ENCODE results near the gene BCR. TPM values are rescaled to one million over a fixed set of nuclear protein-coding genes. Genes with fewer than 3 reads are reported as not detected.
A peak's percentile ranks its signal among the peaks of the same experiment; 100 is the strongest.

The BCR gene
- total and polyA plus RNA-seq, 2 of the 13 experiments (the other 11 are each of a cell fraction or from before 2014, with no cell fraction given): 19.9 to 33.6 TPM

DNA sequence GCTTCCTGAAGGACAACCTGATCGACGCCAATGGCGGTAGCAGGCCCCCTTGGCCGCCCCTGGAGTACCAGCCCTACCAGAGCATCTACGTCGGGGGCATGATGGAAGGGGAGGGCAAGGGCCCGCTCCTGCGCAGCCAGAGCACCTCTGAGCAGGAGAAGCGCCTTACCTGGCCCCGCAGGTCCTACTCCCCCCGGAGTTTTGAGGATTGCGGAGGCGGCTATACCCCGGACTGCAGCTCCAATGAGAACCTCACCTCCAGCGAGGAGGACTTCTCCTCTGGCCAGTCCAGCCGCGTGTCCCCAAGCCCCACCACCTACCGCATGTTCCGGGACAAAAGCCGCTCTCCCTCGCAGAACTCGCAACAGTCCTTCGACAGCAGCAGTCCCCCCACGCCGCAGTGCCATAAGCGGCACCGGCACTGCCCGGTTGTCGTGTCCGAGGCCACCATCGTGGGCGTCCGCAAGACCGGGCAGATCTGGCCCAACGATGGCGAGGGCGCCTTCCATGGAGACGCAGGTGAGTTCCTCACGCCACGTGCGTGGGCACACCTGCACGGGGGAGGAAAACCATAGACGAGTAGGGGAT lies 1.5 kb downstream of the BCR start:
- in situ Hi-C loops (cut with HindIII; ENCODE audit: extremely low pct_ligation_motif_present, low pct_unique_long_range_greater_than_20kb): loop anchor here (5.0 kb wide), 1 partner anchor 35 kb away; no protein-coding TSS in a partner anchor
- no peak for DNase-seq (ENCODE audit: low spot score)
- Histone ChIP-seq H3K4me1 (ENCODE audit: insufficient read depth, low read length) (peaks cover 82% of the 10 kb centered on the region), H3K36me3 (replicated peaks in 1 of 2; ENCODE audit: control insufficient read depth in 1 of 2, insufficient read depth in 2 of 2, low read length in 2 of 2) (no peaks in the 10 kb centered on the region; a peak in 3 of 5 replicates), H2AFZ (ENCODE audit: low read length) (no peak overlapping the region), H3K9ac (ENCODE audit: insufficient read depth, low read depth, low read length) (peak overlapping the region; percentile 83), H3K9me3 (ENCODE audit: low read length) (no peaks in the 10 kb centered on the region), H3K4me3 (replicated peaks in 1 of 3; ENCODE audit: insufficient read depth in 1 of 3, low read depth in 2 of 3, low read length in 3 of 3) (peak overlapping the region; percentile 52 to 88 (median 83)), H4K20me1 (ENCODE audit: insufficient read depth, low read length) (peaks cover 44% of the 10 kb centered on the region), H3K27me3 (ENCODE audit: control insufficient read depth in 1 of 2, insufficient read depth in 2 of 2, low read length in 2 of 2) (no peaks in the 10 kb centered on the region; a peak in 1 of 5 replicates), H3K79me2 (ENCODE audit: insufficient read depth, low read length) (peaks cover 54% of the 10 kb centered on the region), H3K4me2 (ENCODE audit: low read depth, low read length) (peak overlapping the region; percentile 95), H3K27ac (ENCODE audit: extremely low read length, insufficient read depth, low read length) (no peak overlapping the region)
- 14% methylated on average over 24 of the region's 43 CpGs for WGBS (ENCODE audit: low lambda C conversion rate)
- intact Hi-C loops (cut with micrococcal nuclease; ENCODE audit: unreplicated experiment): loop anchor here (2.0 kb wide), 1 partner anchor 35 kb away; no protein-coding TSS in a partner anchor
- ATAC-seq: no peak
- BruUV-seq (replicated peaks): no TSS peak
- FAIRE-seq: no peak
- POLR2A ChIA-PET: interaction anchor here (1.2 to 4.1 kb wide), 2 partner anchors 24 to 100 kb away, joined by 3 to 18 read pairs; no protein-coding TSS in a partner anchor
- CTCF ChIA-PET (ENCODE audit: low intra/inter-chr PET ratio, low total read pairs): no interaction called here
- TF ChIP-seq ZNF713 (CRISPR knock-in tag; IDR thresholded peaks at IDR 0.05) (no peak), ZNF160 (CRISPR knock-in tag; IDR thresholded peaks at IDR 0.05) (no peak), ZNF891 (CRISPR knock-in tag; IDR thresholded peaks at IDR 0.05) (no peak), ZFX (CRISPR knock-in tag; IDR thresholded peaks at IDR 0.05; ENCODE audit: low read depth) (peak; percentile 3; the same call in 1 of the 2 replicates), CEBPG (CRISPR knock-in tag; IDR thresholded peaks at IDR 0.05) (no peak), CREB1 (IDR thresholded peaks at IDR 0.05) (no peak), CREB1 (CRISPR knock-in tag; IDR thresholded peaks at IDR 0.05) (no peak), KMT2B (CRISPR knock-in tag; IDR thresholded peaks at IDR 0.05) (peak; percentile 32; the same call in 1 of the 2 replicates), NCOA1 (CRISPR knock-in tag; IDR thresholded peaks at IDR 0.05) (no peak), MIER2 (CRISPR knock-in tag; IDR thresholded peaks at IDR 0.05) (no peak), EP300 (IDR thresholded peaks at IDR 0.05; ENCODE audit: low read depth in 2 of 2, low read length in 2 of 2) (no peak), EP300 (CRISPR knock-in tag; IDR thresholded peaks at IDR 0.05; ENCODE audit: borderline replicate concordance) (no peak), GLI4 (CRISPR knock-in tag; IDR thresholded peaks at IDR 0.05; ENCODE audit: borderline replicate concordance) (no peak), NFIC (IDR thresholded peaks at IDR 0.05; ENCODE audit: low read length) (no peak), MYC (CRISPR knock-in tag; IDR thresholded peaks at IDR 0.05; ENCODE audit: borderline replicate concordance) (peak; percentile 57; the same call in 1 of the 2 replicates), ZNF101 (CRISPR knock-in tag; IDR thresholded peaks at IDR 0.05; ENCODE audit: borderline replicate concordance, low read depth) (no peak), KAT7 (CRISPR knock-in tag; IDR thresholded peaks at IDR 0.05; ENCODE audit: borderline replicate concordance) (0 out of 2 replicates have a peak, but pooled peaks have one; percentile 48)
- TF ChIP-seq, protein P1, sequence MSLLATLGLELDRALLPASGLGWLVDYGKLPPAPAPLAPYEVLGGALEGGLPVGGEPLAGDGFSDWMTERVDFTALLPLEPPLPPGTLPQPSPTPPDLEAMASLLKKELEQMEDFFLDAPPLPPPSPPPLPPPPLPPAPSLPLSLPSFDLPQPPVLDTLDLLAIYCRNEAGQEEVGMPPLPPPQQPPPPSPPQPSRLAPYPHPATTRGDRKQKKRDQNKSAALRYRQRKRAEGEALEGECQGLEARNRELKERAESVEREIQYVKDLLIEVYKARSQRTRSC (CRISPR knock-in tag; IDR thresholded peaks at IDR 0.05; ENCODE audit: low read depth): no peak
- TF ChIP-seq, protein P2, sequence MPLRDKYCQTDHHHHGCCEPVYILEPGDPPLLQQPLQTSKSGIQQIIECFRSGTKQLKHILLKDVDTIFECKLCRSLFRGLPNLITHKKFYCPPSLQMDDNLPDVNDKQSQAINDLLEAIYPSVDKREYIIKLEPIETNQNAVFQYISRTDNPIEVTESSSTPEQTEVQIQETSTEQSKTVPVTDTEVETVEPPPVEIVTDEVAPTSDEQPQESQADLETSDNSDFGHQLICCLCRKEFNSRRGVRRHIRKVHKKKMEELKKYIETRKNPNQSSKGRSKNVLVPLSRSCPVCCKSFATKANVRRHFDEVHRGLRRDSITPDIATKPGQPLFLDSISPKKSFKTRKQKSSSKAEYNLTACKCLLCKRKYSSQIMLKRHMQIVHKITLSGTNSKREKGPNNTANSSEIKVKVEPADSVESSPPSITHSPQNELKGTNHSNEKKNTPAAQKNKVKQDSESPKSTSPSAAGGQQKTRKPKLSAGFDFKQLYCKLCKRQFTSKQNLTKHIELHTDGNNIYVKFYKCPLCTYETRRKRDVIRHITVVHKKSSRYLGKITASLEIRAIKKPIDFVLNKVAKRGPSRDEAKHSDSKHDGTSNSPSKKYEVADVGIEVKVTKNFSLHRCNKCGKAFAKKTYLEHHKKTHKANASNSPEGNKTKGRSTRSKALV (CRISPR knock-in tag; IDR thresholded peaks at IDR 0.05): no peak
- TF ChIP-seq, protein P3, sequence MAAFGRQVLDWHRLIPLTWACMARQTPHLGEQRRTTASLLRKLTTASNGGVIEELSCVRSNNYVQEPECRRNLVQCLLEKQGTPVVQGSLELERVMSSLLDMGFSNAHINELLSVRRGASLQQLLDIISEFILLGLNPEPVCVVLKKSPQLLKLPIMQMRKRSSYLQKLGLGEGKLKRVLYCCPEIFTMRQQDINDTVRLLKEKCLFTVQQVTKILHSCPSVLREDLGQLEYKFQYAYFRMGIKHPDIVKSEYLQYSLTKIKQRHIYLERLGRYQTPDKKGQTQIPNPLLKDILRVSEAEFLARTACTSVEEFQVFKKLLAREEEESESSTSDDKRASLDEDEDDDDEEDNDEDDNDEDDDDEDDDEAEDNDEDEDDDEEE (CRISPR knock-in tag; IDR thresholded peaks at IDR 0.05): no peak
- TF ChIP-seq, protein P4, sequence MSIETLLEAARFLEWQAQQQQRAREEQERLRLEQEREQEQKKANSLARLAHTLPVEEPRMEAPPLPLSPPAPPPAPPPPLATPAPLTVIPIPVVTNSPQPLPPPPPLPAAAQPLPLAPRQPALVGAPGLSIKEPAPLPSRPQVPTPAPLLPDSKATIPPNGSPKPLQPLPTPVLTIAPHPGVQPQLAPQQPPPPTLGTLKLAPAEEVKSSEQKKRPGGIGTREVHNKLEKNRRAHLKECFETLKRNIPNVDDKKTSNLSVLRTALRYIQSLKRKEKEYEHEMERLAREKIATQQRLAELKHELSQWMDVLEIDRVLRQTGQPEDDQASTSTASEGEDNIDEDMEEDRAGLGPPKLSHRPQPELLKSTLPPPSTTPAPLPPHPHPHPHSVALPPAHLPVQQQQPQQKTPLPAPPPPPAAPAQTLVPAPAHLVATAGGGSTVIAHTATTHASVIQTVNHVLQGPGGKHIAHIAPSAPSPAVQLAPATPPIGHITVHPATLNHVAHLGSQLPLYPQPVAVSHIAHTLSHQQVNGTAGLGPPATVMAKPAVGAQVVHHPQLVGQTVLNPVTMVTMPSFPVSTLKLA (IDR thresholded peaks at IDR 0.05): peak; percentile 62
